ENCODE data around the gene OTOG.

OTOG gene

DNA sequence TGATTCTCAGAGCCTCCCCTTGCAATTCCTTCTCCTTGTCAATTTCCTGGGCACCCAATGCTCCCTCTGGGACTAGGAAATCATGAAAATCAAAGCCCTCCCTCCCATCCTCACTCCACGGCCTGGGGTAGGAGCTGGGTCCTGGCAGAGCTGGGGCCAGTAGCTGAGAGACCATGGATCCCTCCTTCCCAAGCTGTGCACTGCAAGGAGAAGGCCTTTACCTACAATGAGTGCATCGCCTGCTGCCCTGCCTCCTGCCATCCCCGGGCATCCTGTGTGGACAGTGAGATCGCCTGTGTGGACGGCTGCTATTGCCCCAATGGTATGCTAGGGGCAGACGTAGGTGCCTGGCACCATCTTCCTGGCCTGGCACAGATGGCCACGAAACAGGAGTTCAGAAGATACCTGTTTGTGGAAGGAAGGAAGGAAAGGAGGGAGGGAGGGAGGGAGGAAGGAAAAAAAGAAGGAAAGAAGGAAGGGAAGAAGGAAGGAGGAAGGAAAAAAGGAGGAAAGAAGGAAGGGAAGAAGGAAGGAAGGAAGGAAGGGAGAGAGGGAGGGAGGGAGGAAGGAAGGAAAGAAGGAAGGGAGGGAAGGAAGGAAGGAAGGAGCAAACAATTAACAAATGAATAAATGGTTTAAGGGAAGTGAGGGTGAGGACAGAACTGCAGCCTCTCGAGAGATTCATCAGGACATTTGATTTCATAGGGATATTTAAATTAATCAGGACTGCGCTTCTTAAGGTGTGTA lies 12.5 kb downstream of the OTOG start:
- no peak overlapping the region for H3K4me3 ChIP-seq (ENCODE audit: low read depth, low read length)
- TF ChIP-seq, protein P1, sequence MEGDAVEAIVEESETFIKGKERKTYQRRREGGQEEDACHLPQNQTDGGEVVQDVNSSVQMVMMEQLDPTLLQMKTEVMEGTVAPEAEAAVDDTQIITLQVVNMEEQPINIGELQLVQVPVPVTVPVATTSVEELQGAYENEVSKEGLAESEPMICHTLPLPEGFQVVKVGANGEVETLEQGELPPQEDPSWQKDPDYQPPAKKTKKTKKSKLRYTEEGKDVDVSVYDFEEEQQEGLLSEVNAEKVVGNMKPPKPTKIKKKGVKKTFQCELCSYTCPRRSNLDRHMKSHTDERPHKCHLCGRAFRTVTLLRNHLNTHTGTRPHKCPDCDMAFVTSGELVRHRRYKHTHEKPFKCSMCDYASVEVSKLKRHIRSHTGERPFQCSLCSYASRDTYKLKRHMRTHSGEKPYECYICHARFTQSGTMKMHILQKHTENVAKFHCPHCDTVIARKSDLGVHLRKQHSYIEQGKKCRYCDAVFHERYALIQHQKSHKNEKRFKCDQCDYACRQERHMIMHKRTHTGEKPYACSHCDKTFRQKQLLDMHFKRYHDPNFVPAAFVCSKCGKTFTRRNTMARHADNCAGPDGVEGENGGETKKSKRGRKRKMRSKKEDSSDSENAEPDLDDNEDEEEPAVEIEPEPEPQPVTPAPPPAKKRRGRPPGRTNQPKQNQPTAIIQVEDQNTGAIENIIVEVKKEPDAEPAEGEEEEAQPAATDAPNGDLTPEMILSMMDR (conservative IDR thresholded peaks at IDR 0.05; ENCODE audit: low read depth, low read length) = no peak
- no peak for DNase-seq (ENCODE audit: low read depth)

DNA sequence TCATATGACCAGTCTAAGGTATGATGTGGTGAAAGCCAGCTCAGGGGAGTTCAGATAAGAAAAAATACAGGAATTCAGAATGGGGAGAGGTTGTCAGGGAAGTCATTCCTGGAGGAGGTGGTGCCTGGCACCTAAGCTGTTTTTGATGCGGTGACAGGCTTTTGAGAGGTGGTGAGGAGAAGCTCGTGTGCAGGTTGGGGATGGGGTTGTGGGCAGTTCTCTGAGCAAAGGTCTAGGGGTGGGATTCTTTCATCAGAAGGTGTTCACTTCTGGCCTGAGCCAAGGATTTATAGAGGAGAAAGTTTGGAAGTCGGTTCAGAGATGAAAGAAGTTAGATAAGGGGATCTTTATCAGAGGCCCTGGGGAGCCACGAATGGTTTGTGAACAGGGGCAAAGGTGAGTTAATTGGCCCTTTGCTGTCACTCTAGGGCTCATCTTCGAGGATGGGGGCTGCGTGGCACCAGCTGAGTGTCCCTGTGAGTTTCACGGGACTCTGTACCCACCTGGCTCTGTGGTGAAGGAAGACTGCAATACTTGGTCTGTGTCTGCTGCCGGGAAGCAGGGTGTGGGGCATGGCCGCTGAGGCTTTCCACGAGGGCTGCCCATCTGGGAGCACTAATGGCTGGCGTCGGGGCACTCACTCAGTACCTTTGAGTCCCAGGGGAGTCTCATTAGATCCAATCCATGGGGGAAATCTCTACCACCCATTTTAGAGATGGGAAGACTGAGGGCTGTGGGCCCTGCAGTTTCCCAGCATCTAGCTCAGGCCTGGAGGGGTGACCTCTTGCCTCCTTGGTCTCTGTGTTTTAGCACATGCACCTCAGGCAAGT lies 13.4 kb downstream of the OTOG start:
- TF ChIP-seq, protein P1 (conservative IDR thresholded peaks at IDR 0.05; ENCODE audit: low read depth, low read length) = no peak
- H3K4me3 ChIP-seq (ENCODE audit: low read depth, low read length) = no peak overlapping the region
- DNase-seq (ENCODE audit: low read depth) = no peak

DNA sequence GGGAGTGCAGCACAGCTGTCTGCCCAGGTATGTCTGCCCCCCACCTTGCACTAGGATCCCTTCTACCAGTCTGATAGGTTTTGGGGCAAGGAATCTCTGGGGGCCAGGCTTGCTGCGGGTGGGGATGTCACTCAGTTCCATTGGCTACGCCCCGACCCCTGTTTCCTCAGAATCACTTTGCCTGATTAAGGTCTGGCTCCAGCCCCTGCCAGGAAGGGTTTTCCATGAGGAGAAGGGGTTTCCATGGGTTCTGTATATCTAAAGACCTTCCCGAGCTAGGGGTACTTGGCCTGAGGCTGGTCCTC lies 14.0 kb downstream of the OTOG start:
- H3K4me3 ChIP-seq (ENCODE audit: low read depth, low read length) = no peak overlapping the region
- no peak for DNase-seq (ENCODE audit: low read depth)
- TF ChIP-seq, protein P1 (conservative IDR thresholded peaks at IDR 0.05; ENCODE audit: low read depth, low read length) = no peak

DNA sequence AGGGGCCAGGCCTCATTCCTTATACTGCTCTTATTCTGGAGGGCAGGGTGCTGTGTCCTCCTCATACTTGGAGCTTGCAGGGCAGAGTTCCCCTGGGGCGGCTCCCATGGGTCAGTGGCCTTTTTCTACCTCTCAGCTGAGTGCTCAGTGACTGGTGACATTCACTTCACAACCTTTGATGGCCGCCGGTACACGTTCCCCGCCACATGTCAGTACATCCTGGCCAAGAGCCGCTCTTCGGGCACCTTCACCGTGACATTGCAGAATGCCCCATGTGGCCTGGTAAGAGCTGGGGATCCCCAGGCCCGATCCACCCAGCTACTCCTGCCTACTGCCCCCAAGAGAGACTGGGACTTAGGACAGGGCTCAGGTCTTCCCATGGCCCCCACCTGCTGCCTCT lies 14.5 kb downstream of the OTOG start:
- DNase-seq (ENCODE audit: low read depth) = no peak
- no peak overlapping the region for H3K4me3 ChIP-seq (ENCODE audit: low read depth, low read length)
- TF ChIP-seq, protein P1 (conservative IDR thresholded peaks at IDR 0.05; ENCODE audit: low read depth, low read length) = no peak

DNA sequence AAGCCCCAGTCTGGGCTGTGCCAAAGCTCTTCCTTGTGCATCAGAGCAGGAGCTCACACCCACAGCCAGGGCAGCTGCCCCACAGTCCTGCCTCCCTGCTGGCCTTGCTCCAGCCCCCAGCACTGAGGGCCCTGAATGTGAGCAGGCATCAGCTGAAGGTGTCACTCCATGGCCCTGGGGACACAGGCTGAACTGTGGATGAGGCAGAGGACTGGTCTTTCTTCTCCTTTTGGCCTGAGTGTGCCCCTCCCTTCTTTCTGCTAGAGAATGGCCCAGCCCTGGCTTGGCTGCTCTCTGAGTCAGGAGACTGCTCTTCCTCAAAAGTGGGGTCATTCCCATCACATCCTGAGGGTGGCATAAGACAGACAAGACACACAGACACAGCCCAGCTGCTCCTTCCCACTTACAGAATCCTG lies 16.2 kb downstream of the OTOG start:
- H3K4me3 ChIP-seq (ENCODE audit: low read depth, low read length) = no peak overlapping the region
- TF ChIP-seq, protein P1 (conservative IDR thresholded peaks at IDR 0.05; ENCODE audit: low read depth, low read length) = no peak
- DNase-seq (ENCODE audit: low read depth) = no peak

DNA sequence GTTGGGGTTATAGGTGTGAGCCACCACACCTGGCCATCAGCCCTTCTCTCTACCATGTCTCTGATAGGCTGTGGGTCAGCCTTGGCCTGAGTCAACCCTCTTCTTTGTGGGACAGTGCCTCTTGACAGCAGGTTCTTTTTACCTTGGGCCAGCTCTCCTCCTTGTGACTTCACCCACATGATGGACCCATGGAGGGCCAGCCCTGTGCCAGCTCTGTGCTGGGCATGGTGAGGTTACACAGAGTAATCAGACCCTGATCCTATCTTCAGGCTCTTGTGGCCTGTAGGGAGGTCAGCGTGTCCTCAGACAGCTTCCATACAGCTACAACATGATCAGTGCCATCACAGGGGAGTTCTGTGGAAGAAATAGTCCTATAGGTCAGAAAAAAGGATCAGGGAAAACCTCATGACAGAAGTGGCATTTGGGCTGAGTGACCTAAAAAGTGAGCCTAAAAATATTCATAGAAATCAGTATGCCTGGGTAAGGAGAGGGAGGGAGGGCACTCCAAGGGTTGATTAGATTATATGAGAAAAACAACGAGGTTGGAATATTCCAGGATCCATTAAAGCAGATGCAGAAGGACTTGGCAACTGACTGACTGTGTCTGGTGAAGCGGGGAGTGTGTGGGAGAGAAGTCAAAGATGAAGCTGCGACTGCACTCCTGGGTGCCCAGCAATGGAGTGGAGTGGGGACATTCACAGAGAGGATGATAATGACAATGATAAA lies 17.1 kb downstream of the OTOG start:
- no peak for DNase-seq (ENCODE audit: low read depth)
- TF ChIP-seq, protein P1 (conservative IDR thresholded peaks at IDR 0.05; ENCODE audit: low read depth, low read length) = no peak

More for the DNA sequence above, 17.1 kb downstream of the OTOG start:
- H3K4me3 ChIP-seq (ENCODE audit: low read depth, low read length) = no peak overlapping the region
